Head of caudate nucleus (tissue), 42 donors: Measurements from ENCODE around the gene DRD3.
A peak's percentile ranks its signal among the peaks of the same experiment; 100 is the strongest.

Experiments used
- DNase-seq, 42 donors: peaks; one replicate each; pipeline versions ENCODE4 v3.0.0 to v3.0.0-alpha.2; 2020 to 2021; ENCODE audit warnings: mixed read lengths in 7 of 42
- intact Hi-C: fragments of 100-400 bp; cut with DNase I; formaldehyde crosslinking; loops from one replicate; pipeline ENCODE4 v1.15.0; 2022

DRD3 gene

GRCh38 chr3:114178770-114179368 is at the start of gene DRD3:
Gene DRD3, minus strand, starts transcription at chr3:114179052. Its CDS starts 7,060 bp downstream, at chr3:114171992.
- intact Hi-C loops: no loop called here
- peak in 4 of 42 donors; percentile 7 to 29 (median 13) for DNase-seq

- intact Hi-C loops: no loop called here
- no peak for DNase-seq
Measured at GRCh38 chr3:114227076-114227475, 48.2 kb upstream of the DRD3 start.

GRCh38 chr3:114226313-114226712 is 47.5 kb upstream of the DRD3 start:
- intact Hi-C loops: no loop called here
- DNase-seq: no peak

- intact Hi-C loops: no loop called here
- DNase-seq: no peak
Measured at GRCh38 chr3:114223143-114223542, 44.3 kb upstream of the DRD3 start.

- intact Hi-C loops: no loop called here
- no peak for DNase-seq
Measured at GRCh38 chr3:114221881-114222264, 43.0 kb upstream of the DRD3 start.

- DNase-seq: no peak
- intact Hi-C loops: no loop called here
Measured at GRCh38 chr3:114221165-114221880, 42.5 kb upstream of the DRD3 start.

- DNase-seq: no peak
- intact Hi-C loops: no loop called here
Measured at GRCh38 chr3:114219741-114220140, 40.9 kb upstream of the DRD3 start.

GRCh38 chr3:114218578-114219185 is 39.8 kb upstream of the DRD3 start:
- DNase-seq: no peak
- intact Hi-C loops: no loop called here

GRCh38 chr3:114218006-114218405 is 39.2 kb upstream of the DRD3 start:
- no peak for DNase-seq
- intact Hi-C loops: no loop called here

- no peak for DNase-seq
- intact Hi-C loops: no loop called here
Measured at GRCh38 chr3:114217266-114217665, 38.4 kb upstream of the DRD3 start.

- intact Hi-C loops: no loop called here
- no peak for DNase-seq
Measured at GRCh38 chr3:114216186-114216970, 37.5 kb upstream of the DRD3 start.

GRCh38 chr3:114214542-114215341 is 35.9 kb upstream of the DRD3 start:
- no peak for DNase-seq
- intact Hi-C loops: no loop called here

GRCh38 chr3:114213627-114214541 is 35.0 kb upstream of the DRD3 start:
- peak in 1 of 42 donors; percentile 11 for DNase-seq
- intact Hi-C loops: no loop called here

- no peak for DNase-seq
- intact Hi-C loops: no loop called here
Measured at GRCh38 chr3:114213292-114213626, 34.4 kb upstream of the DRD3 start.

GRCh38 chr3:114212646-114213045 is 33.8 kb upstream of the DRD3 start:
- intact Hi-C loops: no loop called here
- DNase-seq: no peak

- intact Hi-C loops: no loop called here
- no peak for DNase-seq
Measured at GRCh38 chr3:114207768-114208167, 28.9 kb upstream of the DRD3 start.

- intact Hi-C loops: no loop called here
- DNase-seq: no peak
Measured at GRCh38 chr3:114206342-114206741, 27.5 kb upstream of the DRD3 start.

- intact Hi-C loops: no loop called here
- DNase-seq: no peak
Measured at GRCh38 chr3:114205541-114205940, 26.7 kb upstream of the DRD3 start.
